HG03175 (cell line): Measurements from ENCODE around the gene ANP32D.
"Not testable (repeated sequence)": the region's sequence is repeated elsewhere in the genome, so short reads cannot be mapped to it uniquely, and the experiment has no call there.

Experiments used
- ATAC-seq: cut with Tn5 transposase; IDR thresholded peaks from one replicate; pipeline ENCODE4 v1.9.1; 2021; ENCODE audit warnings: mild to moderate bottlenecking, moderate library complexity; ENCODE audit not compliant: unreplicated experiment

The ANP32D gene

DNA sequence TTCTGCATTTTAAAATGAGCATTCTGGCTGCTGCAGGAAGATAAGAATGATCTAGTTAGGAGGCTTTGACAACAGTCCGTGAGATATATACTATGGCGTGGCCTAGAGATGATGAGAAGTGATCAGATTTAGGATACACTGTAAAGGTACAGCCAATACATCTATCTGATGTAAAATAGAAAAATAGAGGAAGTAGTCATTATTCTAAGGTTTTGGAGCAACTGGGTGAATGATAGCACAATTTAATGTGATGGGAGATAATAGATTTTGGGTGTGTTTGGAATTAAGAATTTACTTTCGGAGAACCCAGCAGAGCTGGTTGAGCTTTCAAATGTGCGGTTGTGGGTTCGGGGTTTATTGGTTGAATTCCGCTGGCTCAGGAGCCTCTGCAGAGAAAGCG, at the start of gene ANP32D:
ANP32D (plus strand) TSS at position 301 of the 400 bp plus-strand sequence. CDS start 106 bp downstream, outside the sequence.
- ATAC-seq = no peak

DNA sequence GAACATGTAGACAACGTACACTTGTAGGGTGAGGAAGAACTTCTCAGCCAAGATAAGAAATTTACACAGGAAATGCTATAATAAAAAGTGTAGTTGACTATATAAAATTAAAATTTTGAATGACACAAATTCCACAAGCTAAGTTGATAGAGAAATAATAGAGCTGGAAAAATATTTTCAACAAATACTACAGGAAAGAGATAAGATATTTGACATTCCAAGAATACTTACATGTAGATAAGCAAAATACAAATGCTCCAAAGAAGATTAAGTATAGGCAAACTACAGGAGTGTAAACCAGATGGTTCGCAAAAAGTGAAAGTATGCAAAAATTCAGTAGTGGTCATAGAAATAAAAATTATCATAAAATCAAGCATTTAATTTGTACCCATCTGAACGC, 49.2 kb upstream of the ANP32D start:
- ATAC-seq = no peak

DNA sequence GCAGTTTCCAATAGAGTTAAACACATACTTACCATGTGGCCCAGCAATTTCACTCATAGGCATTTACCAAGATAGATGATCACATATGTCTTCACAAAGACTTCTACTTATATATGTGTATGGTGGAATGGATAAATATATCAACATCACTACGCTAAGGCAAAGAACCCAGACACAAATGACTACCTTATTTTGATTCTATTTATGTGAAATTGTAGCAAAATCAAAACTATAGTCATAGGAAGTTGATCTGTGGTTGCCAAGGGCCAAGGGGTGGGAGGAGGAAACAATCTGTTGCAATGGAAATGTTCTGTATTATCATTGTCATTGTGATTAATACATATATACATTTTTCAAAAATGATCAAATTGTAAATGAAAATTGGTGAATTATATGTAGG, 47.7 kb upstream of the ANP32D start:
- ATAC-seq = no peak

DNA sequence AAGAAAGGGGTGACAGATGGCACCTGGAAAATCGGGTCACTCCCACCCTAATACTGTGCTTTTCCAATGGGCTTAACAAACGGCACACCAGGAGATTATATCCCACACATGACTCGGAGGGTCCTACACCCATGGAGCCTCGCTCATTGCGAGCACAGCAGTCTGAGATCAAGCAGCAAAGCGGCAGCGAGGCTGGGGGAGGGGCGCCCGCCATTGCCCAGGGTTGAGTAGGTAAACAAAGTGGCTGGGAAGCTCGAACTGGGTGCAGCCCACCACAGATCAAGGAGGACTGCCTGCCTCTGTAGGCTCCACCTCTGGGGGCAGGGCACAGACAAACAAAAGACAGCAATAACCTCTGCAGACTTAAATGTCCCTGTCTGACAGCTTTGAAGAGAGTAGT, 38.3 kb upstream of the ANP32D start:
- not testable (repeated sequence) for ATAC-seq

DNA sequence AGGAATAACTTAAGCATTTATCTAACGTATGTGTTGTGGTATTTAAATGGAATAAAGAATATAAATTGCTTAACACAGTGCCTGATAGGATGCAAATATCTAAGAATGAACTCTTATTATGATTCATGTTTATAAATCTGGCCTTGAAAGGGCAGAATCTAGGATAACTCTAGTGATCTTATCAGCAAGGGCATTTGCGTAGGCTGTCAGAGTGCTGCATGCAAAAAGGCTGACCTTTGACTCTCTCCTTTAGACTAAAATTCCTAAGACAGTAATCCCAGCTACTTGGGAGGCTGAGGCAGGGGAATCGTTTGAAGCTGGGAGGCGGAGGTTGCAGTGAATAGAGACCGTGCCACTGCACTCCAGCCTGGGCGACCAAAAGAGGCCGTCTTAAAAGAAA, 31.3 kb upstream of the ANP32D start:
- no peak for ATAC-seq

DNA sequence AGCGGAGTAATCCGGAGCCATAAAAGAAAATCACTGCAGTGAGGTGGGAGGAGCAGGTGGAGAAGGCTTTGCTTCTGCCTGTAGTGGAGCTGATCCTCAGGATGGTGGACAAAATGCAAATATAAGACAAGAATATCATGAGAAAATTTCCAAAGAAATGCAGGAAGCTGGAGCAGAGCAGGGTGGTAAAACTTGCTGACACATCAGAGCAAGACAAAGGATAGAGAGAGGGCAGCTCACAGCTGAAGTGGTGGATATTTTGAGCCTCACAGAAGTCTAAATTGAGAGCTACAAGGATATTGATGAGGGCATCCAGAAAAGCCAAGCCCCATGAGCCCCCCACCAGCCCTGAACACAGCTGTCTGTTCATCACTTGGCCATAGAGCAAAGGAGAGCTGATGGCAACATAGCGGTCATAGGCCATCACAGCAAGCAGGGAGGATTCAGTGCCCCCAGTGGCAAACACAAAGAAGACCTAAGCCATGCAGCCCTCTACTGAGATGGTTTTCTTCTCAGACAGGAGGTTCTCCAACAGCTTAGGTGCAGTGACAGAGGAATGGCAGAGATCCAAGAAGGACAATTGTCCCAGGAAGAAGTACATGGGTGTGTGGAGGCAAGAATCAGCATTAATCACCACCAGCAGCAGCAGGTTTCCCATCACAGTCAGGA, 30.0 kb upstream of the ANP32D start:
- ATAC-seq = no peak

DNA sequence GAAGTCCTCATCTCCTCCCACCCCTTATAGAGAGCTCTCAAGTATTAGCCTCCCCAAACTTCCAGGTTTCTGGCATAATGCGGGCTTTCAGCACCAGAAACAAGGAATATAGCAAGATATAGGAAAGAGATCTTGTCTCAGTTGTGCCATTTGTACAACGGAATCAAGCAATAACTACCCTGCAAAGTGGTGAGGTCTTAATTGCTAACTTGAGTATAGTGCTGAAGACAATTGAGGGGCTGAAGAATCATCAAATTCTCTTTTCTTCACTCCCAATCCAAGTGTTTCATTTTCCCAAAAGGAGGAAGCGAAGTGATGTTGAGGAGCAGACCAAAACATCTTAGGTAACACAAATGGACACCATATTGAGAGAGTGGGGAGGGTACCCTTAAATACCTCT, 26.8 kb upstream of the ANP32D start:
- no peak for ATAC-seq

GRCh38 chr12:48446161-48446776, 26.1 kb upstream of the ANP32D start:
- ATAC-seq = no peak

DNA sequence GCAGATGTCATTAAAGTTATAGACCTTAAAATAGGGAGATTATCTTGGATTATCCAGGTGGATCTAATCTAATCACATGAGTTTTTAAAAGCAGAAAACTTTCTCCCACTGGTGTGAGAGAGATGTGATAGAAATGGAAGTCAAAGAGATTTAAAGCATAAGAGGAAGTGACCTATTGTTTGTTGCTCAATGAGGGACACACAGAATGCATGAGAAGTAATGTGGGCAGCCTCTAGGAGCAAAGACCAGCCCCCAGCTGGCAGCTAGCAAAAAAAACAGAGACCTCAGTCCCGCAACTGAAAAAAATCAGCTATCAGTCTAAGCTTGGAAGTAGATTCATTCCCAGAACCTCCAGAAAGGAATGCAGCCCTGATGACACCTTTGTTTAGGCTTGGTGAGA, 24.6 kb upstream of the ANP32D start:
- ATAC-seq = no peak

GRCh38 chr12:48451372-48451771, 21.0 kb upstream of the ANP32D start:
- ATAC-seq = no peak

- ATAC-seq = not testable (repeated sequence)
These were observed 19.4 kb upstream of the ANP32D start for GRCh38 chr12:48452961-48453360.

GRCh38 chr12:48454667-48455066, 17.7 kb upstream of the ANP32D start:
- ATAC-seq = no peak

DNA sequence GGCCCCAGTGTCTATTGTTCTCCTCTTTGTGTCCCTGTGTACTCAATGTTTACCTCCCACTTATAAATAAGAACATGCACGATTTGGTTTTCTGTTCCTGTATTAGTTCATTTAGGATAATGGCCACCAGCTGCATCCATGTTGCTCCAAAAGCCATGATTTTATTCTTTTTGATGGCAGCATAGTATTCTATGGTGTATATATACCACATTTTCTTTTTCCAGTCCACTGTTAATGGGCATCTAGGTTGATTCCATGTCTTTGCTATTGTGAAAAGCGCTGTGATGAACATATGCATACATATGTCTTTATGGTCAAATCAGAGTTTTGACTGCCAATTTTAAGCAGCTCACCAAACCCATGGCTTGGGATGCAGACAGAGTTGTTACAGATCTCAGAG, 17.2 kb upstream of the ANP32D start:
- no peak for ATAC-seq

DNA sequence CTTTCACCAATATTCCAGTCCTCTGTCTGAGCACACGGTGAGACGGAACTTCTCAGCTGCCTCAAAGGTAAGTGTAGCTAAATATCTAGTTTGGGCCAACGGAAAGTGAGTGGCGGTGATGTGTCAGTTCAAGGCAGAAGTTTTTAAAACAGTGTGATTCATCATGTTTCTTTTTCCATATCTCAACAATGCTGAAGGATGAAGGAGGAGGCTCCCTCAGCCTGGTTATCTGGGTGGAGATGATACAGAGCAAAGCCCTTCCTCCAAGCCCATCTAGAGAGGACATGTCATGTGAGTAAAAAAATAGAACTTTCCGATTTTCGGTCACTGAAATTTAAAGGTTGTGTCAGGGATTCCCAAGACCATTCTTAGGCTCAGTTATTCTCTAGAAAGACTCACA, 13.1 kb upstream of the ANP32D start:
- no peak for ATAC-seq

DNA sequence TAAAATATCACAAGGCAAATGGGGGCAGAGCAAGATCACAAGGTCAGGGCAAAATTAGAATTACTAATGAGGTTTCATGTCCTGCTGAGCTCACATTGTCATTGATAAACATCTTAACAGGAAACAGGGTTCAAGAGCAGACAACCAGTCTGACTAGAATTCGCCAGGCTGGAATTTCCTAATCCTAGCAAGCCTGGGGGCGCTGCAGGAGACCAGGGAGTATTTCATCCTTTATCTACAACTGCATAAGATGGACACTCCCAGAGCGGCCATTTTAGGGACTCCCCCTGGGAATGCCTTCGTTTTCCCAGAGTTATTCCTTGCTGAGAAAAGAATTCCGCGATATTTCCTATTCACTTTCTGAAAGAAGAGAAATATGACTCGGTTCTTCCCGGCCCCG, 3.3 kb upstream of the ANP32D start:
- not testable (repeated sequence) for ATAC-seq

GRCh38 chr12:48473061-48473460, 702 bp downstream of the ANP32D start:
- no peak for ATAC-seq

DNA sequence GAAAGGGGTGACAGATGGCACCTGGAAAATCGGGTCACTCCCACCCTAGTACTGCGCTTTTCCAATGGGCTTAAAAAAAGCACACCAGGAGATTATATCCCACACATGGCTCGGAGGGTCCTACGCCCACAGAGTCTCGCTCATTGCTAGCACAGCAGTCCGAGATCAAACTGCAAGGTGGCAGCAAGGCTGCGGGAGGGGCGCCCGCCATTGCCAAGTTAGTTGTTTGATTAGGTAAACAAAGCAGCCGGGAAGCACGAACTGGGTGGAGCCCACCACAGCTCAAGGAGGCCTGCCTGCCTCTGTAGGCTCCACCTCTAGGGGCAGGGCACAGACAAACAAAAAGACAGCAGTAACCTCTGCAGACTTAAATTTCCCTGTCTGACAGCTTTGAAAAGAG, 2.1 kb downstream of the ANP32D start:
- not testable (repeated sequence) for ATAC-seq

DNA sequence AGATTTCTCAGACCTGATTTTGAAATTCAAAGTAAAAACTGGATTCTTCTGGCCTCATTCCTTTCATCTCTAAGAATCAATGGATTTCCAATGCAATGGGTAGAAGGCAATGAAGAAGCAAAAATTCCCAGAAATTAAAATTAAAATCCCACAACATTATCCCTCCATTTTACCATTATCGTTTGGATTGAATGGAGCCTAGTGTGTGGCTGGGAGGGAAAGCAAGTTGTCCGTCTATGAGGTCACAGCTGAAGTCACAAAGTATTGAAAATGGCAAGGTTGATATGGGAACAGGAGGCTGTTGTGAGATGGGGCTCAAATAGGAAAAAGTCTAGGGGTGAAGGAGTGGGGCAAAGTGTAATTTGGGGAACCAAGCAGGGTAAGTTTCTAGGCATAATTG, 9.8 kb downstream of the ANP32D start, which contains the start of gene C12orf54:
C12orf54 (plus strand) TSS at position 301 of the 400 bp plus-strand sequence. CDS start 799 bp downstream, outside the sequence.
- no peak for ATAC-seq

- no peak for ATAC-seq
These were observed 10.6 kb downstream of the ANP32D start for GRCh38 chr12:48482930-48483329.

DNA sequence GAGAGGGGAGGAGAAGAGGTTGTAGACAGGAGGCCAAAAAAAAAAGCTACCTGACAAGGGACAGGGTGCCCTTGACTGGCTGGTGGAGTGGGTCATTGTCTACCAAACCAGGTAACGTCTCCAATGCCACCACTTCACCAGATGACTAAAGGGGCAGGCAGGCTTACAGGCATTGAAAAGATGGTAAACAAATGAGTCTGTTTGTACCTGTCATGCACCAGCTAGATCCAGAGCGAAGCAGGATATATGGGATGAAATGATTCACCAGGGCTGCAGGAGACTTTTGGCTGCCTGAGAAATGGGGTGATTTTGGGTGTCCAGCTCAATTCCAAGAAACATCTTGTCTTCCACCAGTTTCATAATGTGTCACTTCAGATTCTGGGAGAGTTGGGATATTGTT, 13.9 kb downstream of the ANP32D start:
- no peak for ATAC-seq

DNA sequence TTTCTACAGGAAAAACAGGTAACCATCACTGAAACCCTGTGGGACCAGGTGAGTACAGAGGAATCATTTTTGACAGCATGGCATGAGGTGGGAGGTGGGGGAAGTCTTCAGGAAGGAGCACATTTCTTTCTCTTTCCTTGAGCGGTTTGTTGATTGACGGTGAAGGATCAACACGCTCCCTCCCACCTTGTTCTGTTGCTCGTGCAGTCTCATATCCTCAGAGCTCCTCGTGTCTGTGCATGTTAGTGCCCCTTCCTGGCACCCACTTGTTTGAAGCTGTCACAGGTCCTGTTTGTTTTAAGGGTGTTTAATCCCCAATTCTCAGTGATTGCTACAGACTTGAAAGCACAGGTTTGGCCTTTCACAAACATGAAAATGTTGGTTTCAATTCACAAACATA, 14.3 kb downstream of the ANP32D start:
- ATAC-seq = no peak

- no peak for ATAC-seq
These were observed 16.7 kb downstream of the ANP32D start for GRCh38 chr12:48489012-48489411.

DNA sequence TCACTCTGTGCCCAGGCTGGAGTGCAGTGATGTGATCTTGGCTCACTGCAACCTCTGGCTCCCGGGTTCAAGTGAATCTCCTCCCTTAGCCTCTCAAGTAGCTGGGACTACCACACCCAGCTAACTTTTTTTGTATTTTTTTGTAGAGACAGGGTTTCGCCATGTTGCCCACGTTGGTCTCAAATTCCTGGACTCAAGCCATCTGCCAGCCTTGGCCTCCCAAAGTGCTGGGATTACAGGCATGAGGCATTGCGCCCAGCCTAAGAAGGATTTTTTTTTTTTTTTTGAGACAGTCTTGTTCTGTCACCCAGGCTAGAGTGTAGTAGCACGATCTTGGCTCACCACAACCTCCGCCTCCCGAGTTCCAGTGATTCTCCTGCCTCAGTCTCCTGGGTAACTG, 17.1 kb downstream of the ANP32D start:
- ATAC-seq = not testable (repeated sequence)
